HepG2 (cell line): ENCODE results near the gene CENPL.

Source experiments
- GMEB1 ChIP-seq: sonication (generic); formaldehyde crosslinking; IDR thresholded peaks from 2 replicates; pipeline ENCODE4 v1.5.1; 2020; ENCODE audit warnings: missing genetic modification reagents, mild to moderate bottlenecking, borderline replicate concordance
- HNRNPH1 ChIP-seq: fragments of 200-400 bp; formaldehyde crosslinking; optimal IDR thresholded peaks from 2 replicates; pipeline ENCODE3; 2017; ENCODE audit warnings: mild to moderate bottlenecking, low read depth, low read length
- NFIB ChIP-seq: sonication (generic); formaldehyde crosslinking; IDR thresholded peaks from 2 replicates; pipeline ENCODE4 v1.9.0; 2021; ENCODE audit warnings: missing genetic modification reagents, mild to moderate bottlenecking, borderline replicate concordance
- PAX8 ChIP-seq: sonication (generic); formaldehyde crosslinking; IDR thresholded peaks from 2 replicates; pipeline ENCODE4 v1.8.0; 2022; ENCODE audit warnings: mild to moderate bottlenecking, missing genetic modification reagents, borderline replicate concordance
- POLR2AphosphoS5 ChIP-seq: IDR thresholded peaks from 2 replicates; pipeline ENCODE4 v1.6.1; 2012; ENCODE audit warnings: low read depth, low read length
- YEATS2 ChIP-seq: sonication (generic); formaldehyde crosslinking; IDR thresholded peaks from 2 replicates; pipeline ENCODE4 v1.4.0; 2020; ENCODE audit warnings: missing genetic modification reagents, borderline replicate concordance

- TF ChIP-seq PAX8 (CRISPR knock-in tag) (no peak), NFIB (CRISPR knock-in tag) (no peak), GMEB1 (no peak), POLR2AphosphoS5 (peak; percentile 68), YEATS2 (CRISPR knock-in tag) (no peak), HNRNPH1 (no peak)
Measured at GRCh38 chr1:173863224-173864161, 38.8 kb upstream of the CENPL start.
